Bronchial epithelial cell (primary cell): ENCODE data around the gene IGLL1. TPM values are rescaled to one million over a fixed set of nuclear protein-coding genes. Genes with fewer than 3 reads are reported as not detected.
A peak's percentile ranks its signal among the peaks of the same experiment; 100 is the strongest.

Source experiments
- DNase-seq: peaks from one replicate; pipeline ENCODE4 v3.0.0-alpha.2; 2010; ENCODE audit warnings: low read depth
- FAIRE-seq: peaks from 2 replicates; lab custom pipeline; 2011; peaks lifted over from hg19 to GRCh38; lab: Jason Lieb, UNC
- H3K27me3 ChIP-seq: 2 replicates; pipeline ENCODE4 v1.5.1; 2011; ENCODE audit warnings: low read length; ENCODE audit not compliant: control insufficient read depth, insufficient read depth
- H3K36me3 ChIP-seq: 2 replicates; pipeline ENCODE4 v1.5.1; 2011; ENCODE audit warnings: low read length; ENCODE audit not compliant: control insufficient read depth, insufficient read depth
- H3K4me3 ChIP-seq: 2 replicates; pipeline ENCODE4 v1.5.1; 2011; ENCODE audit warnings: mild to moderate bottlenecking, low read depth, low read length, control low read depth
- CTCF ChIP-seq: IDR thresholded peaks from 2 replicates; pipeline ENCODE4 v1.5.1; 2011; ENCODE audit warnings: mild to moderate bottlenecking, moderate library complexity, low read length, control low read depth, inconsistent platforms; ENCODE audit not compliant: insufficient read depth, severe bottlenecking
- total RNA-seq: library from RNA; depleted of rRNA; stranded (reverse); fragments of >200 nt; gene quantifications from 2 replicates; pipeline ENCODE4 v1.2.1, GENCODE V29; 2014

IGLL1 gene
- total RNA-seq, 1 donor from 2014 or later: not detected

GRCh38 chr22:23533328-23533762 lies 46.7 kb downstream of the IGLL1 start:
- Histone ChIP-seq H3K4me3 (no peak overlapping the region), H3K27me3 (no peaks in the 10 kb centered on the region), H3K36me3 (no peaks in the 10 kb centered on the region)
- TF ChIP-seq CTCF: peak; percentile 52
- FAIRE-seq (no peak), DNase-seq (peak; percentile 5)

GRCh38 chr22:23532731-23533130 lies 47.4 kb downstream of the IGLL1 start:
- Histone ChIP-seq H3K36me3 (no peaks in the 10 kb centered on the region), H3K27me3 (no peaks in the 10 kb centered on the region), H3K4me3 (no peak overlapping the region)
- DNase-seq (no peak), FAIRE-seq (no peak)
- TF ChIP-seq CTCF: no peak

GRCh38 chr22:23531966-23532705 lies 48.0 kb downstream of the IGLL1 start:
- no peaks in the 10 kb centered on the region for H3K36me3 ChIP-seq
- FAIRE-seq: no peak
- H3K27me3 ChIP-seq: no peaks in the 10 kb centered on the region
- no peak for TF ChIP-seq CTCF
- no peak for DNase-seq
- H3K4me3 ChIP-seq: no peak overlapping the region

GRCh38 chr22:23531283-23531956 lies 48.7 kb downstream of the IGLL1 start:
- Histone ChIP-seq H3K36me3 (no peaks in the 10 kb centered on the region), H3K27me3 (no peaks in the 10 kb centered on the region), H3K4me3 (no peak overlapping the region)
- TF ChIP-seq CTCF: no peak
- DNase-seq (no peak), FAIRE-seq (no peak)

GRCh38 chr22:23530766-23531282 lies 49.3 kb downstream of the IGLL1 start:
- no peaks in the 10 kb centered on the region for H3K27me3 ChIP-seq
- DNase-seq (no peak), FAIRE-seq (no peak)
- no peak overlapping the region for H3K4me3 ChIP-seq
- no peaks in the 10 kb centered on the region for H3K36me3 ChIP-seq
- no peak for TF ChIP-seq CTCF
